K562 (cell line): ENCODE measurements around the gene POLR2M. TPM values are rescaled to one million over a fixed set of nuclear protein-coding genes. Genes with fewer than 3 reads are reported as not detected.

Experiments used
- ATAC-seq: fragments of 200-7000 bp; cut with Tn5 transposase; 3 replicates; pipeline ENCODE4 v1.9.1; 2020; ENCODE audit warnings: moderate library complexity
- BruUV-seq: library from RNA; stranded (reverse); fragments of 400-500 nt; replicated peaks from 2 replicates; lab custom pipeline; 2021; lab: Mats Ljungman, UMichigan
- CTCF ChIA-PET: fragments of 300-600 bp; formaldehyde crosslinking; extraction: SDS; loops from one replicate; lab custom pipeline; 2021; ENCODE audit warnings: low intra/inter-chr PET ratio; lab: Yijun Ruan, JAX
- POLR2A ChIA-PET: fragments of 300-600, 350-650 bp; sonication (Branson Sonifier 250); formaldehyde crosslinking; extraction: SDS; loops from one replicate; lab custom pipeline; 2021; ENCODE audit warnings: antibody characterized with exemption, inconsistent platforms; lab: Yijun Ruan, JAX
- DNase-seq, 4 experiments: peaks; one replicate each; pipeline versions ENCODE4 v3.0.0 to v3.0.0-alpha.2; 2011 to 2018; ENCODE audit warnings: low spot score in 3 of 4, mixed read lengths in 3 of 4; ENCODE audit errors: extremely low read depth in 1 of 4
- FAIRE-seq: peaks from 2 replicates; lab custom pipeline; 2011; peaks lifted over from hg19 to GRCh38; lab: Jason Lieb, UNC
- H2AFZ ChIP-seq: 2 replicates; pipeline ENCODE4 v1.6.0; 2011; ENCODE audit warnings: low read depth, low read length, control low read depth, inconsistent platforms
- H3K27ac ChIP-seq: fragments of 200-600 bp; 3 replicates; pipeline ENCODE4 v1.8.0; 2011; ENCODE audit warnings: low read depth, mild to moderate bottlenecking, control low read depth, inconsistent platforms, low read length, moderate library complexity, mixed read lengths; ENCODE audit errors: extremely low read depth
- H3K27me3 ChIP-seq, 2 experiments: fragments of 300-600 bp in 1 of 2; 2 replicates in 1 of 2; 3 replicates in 1 of 2; pipeline versions ENCODE4 v1.6.0 to v1.8.0; 2011; ENCODE audit warnings: inconsistent platforms in 2 of 2, low read length in 2 of 2, mild to moderate bottlenecking in 1 of 2, mixed read lengths in 1 of 2, moderate library complexity in 1 of 2; ENCODE audit not compliant: control insufficient read depth in 2 of 2, insufficient read depth in 2 of 2
- H3K36me3 ChIP-seq: fragments of 300-600 bp; 3 replicates; pipeline ENCODE4 v1.8.0; 2011; ENCODE audit warnings: mild to moderate bottlenecking, low read length, inconsistent platforms; ENCODE audit not compliant: control insufficient read depth, insufficient read depth
- H3K4me1 ChIP-seq, 2 experiments: fragments of 200-600 bp in 1 of 2; replicated peaks in 1 of 2; 2 replicates in 1 of 2; 3 replicates in 1 of 2; pipeline versions ENCODE4 v1.5.1 to v1.8.0; 2011; ENCODE audit warnings: inconsistent platforms in 2 of 2, low read length in 2 of 2, mild to moderate bottlenecking in 1 of 2, mixed read lengths in 1 of 2, moderate library complexity in 1 of 2; ENCODE audit not compliant: control insufficient read depth in 2 of 2, insufficient read depth in 2 of 2
- H3K4me2 ChIP-seq: 2 replicates; pipeline ENCODE4 v1.6.1; 2011; ENCODE audit warnings: low read length, control low read depth, inconsistent platforms, mixed read lengths; ENCODE audit not compliant: insufficient read depth
- H3K4me3 ChIP-seq: fragments of 200-600 bp; sonication (generic), shearing (Covaris generic); 2 replicates; pipeline ENCODE4 v1.5.1; 2016; ENCODE audit warnings: control low read depth, inconsistent platforms
- H3K79me2 ChIP-seq: fragments of 200-600 bp; 3 replicates; pipeline ENCODE4 v1.8.0; 2011; ENCODE audit warnings: low read length, inconsistent platforms; ENCODE audit not compliant: control insufficient read depth, insufficient read depth
- H3K9ac ChIP-seq, 2 experiments: 2 replicates each; pipeline versions ENCODE4 v1.6.0 to v1.6.1; 2011; ENCODE audit warnings: low read depth in 2 of 2, low read length in 2 of 2, control low read depth in 1 of 2, inconsistent platforms in 1 of 2, mild to moderate bottlenecking in 1 of 2, mixed read lengths in 1 of 2; ENCODE audit not compliant: insufficient read depth in 1 of 2
- H3K9me1 ChIP-seq: one replicate; pipeline ENCODE4 v1.6.0; 2011; ENCODE audit warnings: inconsistent platforms, mild to moderate bottlenecking, low read length, moderate library complexity; ENCODE audit not compliant: control insufficient read depth, insufficient read depth
- H3K9me3 ChIP-seq: replicated peaks from 2 replicates; pipeline ENCODE4 v1.5.1; 2011; ENCODE audit warnings: low read depth, low read length, inconsistent platforms; ENCODE audit not compliant: control insufficient read depth, insufficient read depth
- H4K20me1 ChIP-seq: replicated peaks from 2 replicates; pipeline ENCODE4 v1.6.1; 2011; ENCODE audit warnings: low read length, inconsistent platforms, mixed read lengths; ENCODE audit not compliant: control insufficient read depth, insufficient read depth
- AFF4 ChIP-seq: sonication (generic); formaldehyde crosslinking; IDR thresholded peaks from 2 replicates; pipeline ENCODE4 v1.8.0; 2023; ENCODE audit warnings: mild to moderate bottlenecking, missing genetic modification reagents
- ARID2 ChIP-seq: fragments of 450-650 bp; IDR thresholded peaks from 2 replicates; pipeline ENCODE4 v1.6.1; 2017; ENCODE audit warnings: antibody characterized with exemption, mild to moderate bottlenecking
- BRCA1 ChIP-seq, 2 experiments: fragments of 450-650 bp in 1 of 2; sonication (generic) in 1 of 2; formaldehyde crosslinking in 1 of 2; IDR thresholded peaks; 2 replicates each; pipeline versions ENCODE4 v1.5.0 to v1.6.1; 2017 to 2020; ENCODE audit warnings: mild to moderate bottlenecking in 1 of 2, missing genetic modification reagents in 1 of 2
- C11orf30 ChIP-seq: fragments of 450-650 bp; IDR thresholded peaks from 2 replicates; pipeline ENCODE4 v1.6.1; 2016; ENCODE audit warnings: low read depth, mild to moderate bottlenecking
- CBX3 ChIP-seq, 2 experiments: IDR thresholded peaks; 1 replicate in 1 of 2; 2 replicates in 1 of 2; pipeline ENCODE4 v1.6.1; 2012; ENCODE audit warnings: inconsistent platforms in 2 of 2, low read length in 2 of 2, borderline replicate concordance in 1 of 2, control low read depth in 1 of 2
- CEBPB ChIP-seq: fragments of 450-650 bp; IDR thresholded peaks from 2 replicates; pipeline ENCODE4 v1.6.1; 2016; ENCODE audit warnings: missing genetic modification characterization, missing compliant biosample characterization
- CREBBP ChIP-seq: IDR thresholded peaks from one replicate; pipeline ENCODE4 v1.6.1; 2012; ENCODE audit warnings: low read depth, mild to moderate bottlenecking, control low read depth, inconsistent platforms, low read length
- DMBX1 ChIP-seq: fragments of 250-450 bp; sonication (Bioruptor Pico); IDR thresholded peaks from 2 replicates; pipeline ENCODE4 v1.8.0; 2022; ENCODE audit warnings: inconsistent platforms, mild to moderate bottlenecking, moderate library complexity, borderline replicate concordance
- HBP1 ChIP-seq: fragments of 450-650 bp; formaldehyde crosslinking; IDR thresholded peaks from 2 replicates; pipeline ENCODE4 v1.4.0; 2022; ENCODE audit warnings: missing genetic modification characterization
- JUND ChIP-seq, 2 experiments: IDR thresholded peaks; 2 replicates in 1 of 2; 3 replicates in 1 of 2; pipeline ENCODE4 v1.6.1; 2011; ENCODE audit warnings: borderline replicate concordance in 2 of 2, low read depth in 2 of 2, low read length in 2 of 2, improper control_type of control experiment in 1 of 2, missing biosample characterization in 1 of 2, missing genetic modification characterization in 1 of 2, missing genetic modification reagents in 1 of 2
- PHF20 ChIP-seq: fragments of 450-650 bp; IDR thresholded peaks from 2 replicates; pipeline ENCODE4 v1.6.1; 2018; ENCODE audit not compliant: partially characterized antibody
- PKNOX1 ChIP-seq: fragments of 450-650 bp; IDR thresholded peaks from 2 replicates; pipeline ENCODE4 v1.6.1; 2016
- ZBTB49 ChIP-seq: sonication (generic); formaldehyde crosslinking; IDR thresholded peaks from 2 replicates; pipeline ENCODE4 v1.8.0; 2022; ENCODE audit warnings: missing genetic modification reagents, mild to moderate bottlenecking, borderline replicate concordance
- WGBS: fragments of 100-300 bp; shearing (Covaris generic); methylation state at CpG from one replicate; pipeline ENCODE4 v1.1.6; 2016; ENCODE audit warnings: low coverage, mixed read lengths; ENCODE audit not compliant: insufficient coverage; ENCODE audit errors: missing lambda C conversion rate; 5-methylcytosine and 5-hydroxymethylcytosine counted together
- in situ Hi-C: fragments of 300-500 bp; cut with MboI; formaldehyde crosslinking; loops from 4 replicates; pipeline ENCODE4 v1.15.0; 2018; ENCODE audit warnings: inconsistent platforms, mixed read lengths
- intact Hi-C: fragments of 100-400 bp; cut with micrococcal nuclease; formaldehyde crosslinking; loops from 2 replicates; pipeline ENCODE4 v1.14.2; 2022
- polyA plus RNA-seq, 8 experiments: library from polyadenylated mRNA; depleted of rRNA in 4 of 8; stranded (reverse) in 5 of 8; unstranded in 3 of 8; fragments of >200 nt; fragmentation: Nextera tagmentation in 2 of 8; fragmentation: Illumina TruSeq in 1 of 8; extraction: Ambion mirVana in 2 of 8; extraction: Trizol in 1 of 8; gene quantifications; 2 replicates each; pipeline versions ENCODE4 v1.2.1 to v1.2.3, GENCODE V29; 2011 to 2014; ENCODE audit warnings: inconsistent platforms in 1 of 8, missing spikeins in 1 of 8
- total RNA-seq, 7 experiments: library from RNA; depleted of rRNA in 6 of 7; stranded (reverse); fragments of >200 nt in 6 of 7; fragmentation: Illumina TruSeq in 2 of 7; extraction: Trizol in 2 of 7; gene quantifications; 2 replicates each; pipeline versions ENCODE4 v1.2.1 to v1.2.3, GENCODE V29; 2011 to 2021; ENCODE audit warnings: low replicate concordance in 1 of 7

Gene POLR2M
- total and polyA plus RNA-seq, 9 of the 15 experiments (the other 6 are each of a cell fraction or from before 2014, with no cell fraction given), result 9.2 to 1,050 (median 43.0) TPM

- intact Hi-C loops (no loop called here), in situ Hi-C loops (loop anchor here (25.0 kb wide), 1 partner anchor 326 kb away; the partner anchor contains the start of gene ALDH1A2)
- 26% methylated on average over 4 of the region's 4 CpGs for WGBS
- ATAC-seq (no peak), FAIRE-seq (no peak), DNase-seq (no peak)
- H3K4me1 ChIP-seq, result peaks cover 0 to 14% of the 10 kb centered on the region in 2 experiments; a peak in 3 of 5 replicates
- no TSS peak for BruUV-seq
- no peak overlapping the region for H3K4me2 ChIP-seq
- no peaks in the 10 kb centered on the region; the same call in 1 of the 2 replicates for H3K9me3 ChIP-seq
- H3K9ac ChIP-seq, result no peak overlapping the region
- H3K27ac ChIP-seq, result no peak overlapping the region
- H3K4me3 ChIP-seq, result no peak overlapping the region
- H3K36me3 ChIP-seq, result no peaks in the 10 kb centered on the region; the same call in 2 of the 3 replicates
- H3K27me3 ChIP-seq, result peaks cover 0 to 9% of the 10 kb centered on the region in 2 experiments; a peak in 1 of 5 replicates
- CTCF ChIA-PET, result no interaction called here
- H2AFZ ChIP-seq, result no peak overlapping the region
- H3K79me2 ChIP-seq, result no peaks in the 10 kb centered on the region
- POLR2A ChIA-PET, result no interaction called here
- H3K9me1 ChIP-seq, result no peaks in the 10 kb centered on the region
- no peaks in the 10 kb centered on the region for H4K20me1 ChIP-seq
- TF ChIP-seq BRCA1 (IDR thresholded peaks at IDR 0.05) (no peak), BRCA1 (CRISPR knock-in tag; IDR thresholded peaks at IDR 0.05) (no peak), C11orf30 (no peak), CBX3 (IDR thresholded peaks at IDR 0.05; ENCODE audit: borderline replicate concordance in 1 of 2, low read length in 2 of 2) (no peak), JUND (IDR thresholded peaks at IDR 0.05; ENCODE audit: borderline replicate concordance, low read depth, low read length) (no peak), JUND (tag; IDR thresholded peaks at IDR 0.05; ENCODE audit: borderline replicate concordance, low read depth, low read length) (no peak), PHF20 (no peak), AFF4 (CRISPR knock-in tag) (no peak), DMBX1 (no peak), PKNOX1 (no peak), ARID2 (no peak), HBP1 (CRISPR knock-in tag) (no peak), CREBBP (no peak), ZBTB49 (CRISPR knock-in tag) (no peak), CEBPB (tag) (no peak)
Measured at GRCh38 chr15:57735891-57736290, 29.4 kb downstream of the POLR2M start.
